ENCODE results near the gene MAST2. TPM values are rescaled to one million over a fixed set of nuclear protein-coding genes. Genes with fewer than 3 reads are reported as not detected.

Gene MAST2
- total RNA-seq, 1 experiment from 2014 or later = 41.9 TPM

DNA sequence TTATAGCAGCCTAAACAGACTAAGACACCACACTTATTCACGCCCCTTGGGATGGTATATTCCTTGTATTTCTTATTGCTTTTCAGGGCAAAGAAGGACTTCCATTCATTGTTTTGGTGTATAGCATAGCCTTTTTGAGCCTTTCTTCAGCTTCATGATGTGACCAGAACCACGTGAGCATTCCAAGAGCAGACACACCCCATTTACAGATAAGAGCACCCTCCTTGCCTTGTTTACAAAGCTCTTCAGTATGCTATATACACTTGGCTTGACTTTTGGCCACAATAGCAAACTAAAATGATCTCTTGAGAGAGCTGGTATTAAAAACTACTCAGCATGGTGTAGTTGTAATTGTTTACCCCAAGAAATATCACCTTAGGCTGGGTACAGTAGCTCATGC, 250.3 kb downstream of the MAST2 start:
- POLR2A ChIA-PET = no interaction called here
- ATAC-seq (no peak), DNase-seq (ENCODE audit: low read depth, low spot score) (no peak)
- Histone ChIP-seq H3K36me3 (ENCODE audit: control insufficient read depth in 1 of 2, insufficient read depth in 2 of 2, low read length in 2 of 2) (no peaks in the 10 kb centered on the region), H3K27me3 (ENCODE audit: insufficient read depth, low read length) (no peaks in the 10 kb centered on the region), H3K4me1 (ENCODE audit: control insufficient read depth in 1 of 2, insufficient read depth in 2 of 2, low read length in 2 of 2) (no peaks in the 10 kb centered on the region), H3K4me3 (replicated peaks in 1 of 2; ENCODE audit: low read depth in 1 of 2, low read length in 2 of 2) (no peak overlapping the region), H3K79me2 (ENCODE audit: insufficient read depth, low read length) (no peaks in the 10 kb centered on the region), H4K20me1 (ENCODE audit: insufficient read depth) (no peaks in the 10 kb centered on the region), H3K9ac (ENCODE audit: low read length) (no peak overlapping the region), H3K9me3 (ENCODE audit: control insufficient read depth in 1 of 2, insufficient read depth in 1 of 2, low read depth in 1 of 2, low read length in 2 of 2) (no peaks in the 10 kb centered on the region), H3K27ac (ENCODE audit: low read depth, low read length) (no peak overlapping the region), H3K4me2 (ENCODE audit: low read length) (no peak overlapping the region), H3K9me2 (ENCODE audit: insufficient read depth) (no peaks in the 10 kb centered on the region), H2AFZ (ENCODE audit: low read depth, low read length, poor library complexity, severe bottlenecking) (no peak overlapping the region)
- intact Hi-C loops (cut with micrococcal nuclease) = no loop called here
- CTCF ChIA-PET = no interaction called here
- BruUV-seq (replicated peaks) = no TSS peak
- RAD21 ChIA-PET (ENCODE audit: low non-redundant PET in 1 of 2, low total read pairs in 2 of 2, uncharacterized antibody in 2 of 2, unreplicated experiment in 2 of 2) = no interaction called here
- TF ChIP-seq TCF7L2 (IDR thresholded peaks at IDR 0.05; ENCODE audit: borderline replicate concordance, extremely low read depth, insufficient read depth, insufficient read length) (no peak), ZNF274 (IDR thresholded peaks at IDR 0.05; ENCODE audit: low read depth, low read length) (no peak), ELF1 (IDR thresholded peaks at IDR 0.05; ENCODE audit: borderline replicate concordance, low read depth) (no peak), EGR1 (IDR thresholded peaks at IDR 0.05; ENCODE audit: low read depth) (no peak), JUND (IDR thresholded peaks at IDR 0.05) (no peak), CEBPB (IDR thresholded peaks at IDR 0.05; ENCODE audit: low read depth) (no peak), ZFX (IDR thresholded peaks at IDR 0.05) (no peak), RAD21 (IDR thresholded peaks at IDR 0.05; ENCODE audit: low read depth) (no peak), YY1 (IDR thresholded peaks at IDR 0.05; ENCODE audit: extremely low read depth, insufficient replicate concordance, low read depth, low read length) (no peak), EZH2phosphoT487 (IDR thresholded peaks at IDR 0.05; ENCODE audit: borderline replicate concordance) (no peak), EZH2 (IDR thresholded peaks at IDR 0.05) (no peak), SRF (IDR thresholded peaks at IDR 0.05; ENCODE audit: low read depth) (no peak), POLR2A (IDR thresholded peaks at IDR 0.05; ENCODE audit: borderline replicate concordance, extremely low read depth, insufficient read depth, insufficient read length) (no peak)
- TF ChIP-seq, protein P1, sequence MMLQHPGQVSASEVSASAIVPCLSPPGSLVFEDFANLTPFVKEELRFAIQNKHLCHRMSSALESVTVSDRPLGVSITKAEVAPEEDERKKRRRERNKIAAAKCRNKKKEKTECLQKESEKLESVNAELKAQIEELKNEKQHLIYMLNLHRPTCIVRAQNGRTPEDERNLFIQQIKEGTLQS (IDR thresholded peaks at IDR 0.05) = no peak
- TF ChIP-seq, protein P2, sequence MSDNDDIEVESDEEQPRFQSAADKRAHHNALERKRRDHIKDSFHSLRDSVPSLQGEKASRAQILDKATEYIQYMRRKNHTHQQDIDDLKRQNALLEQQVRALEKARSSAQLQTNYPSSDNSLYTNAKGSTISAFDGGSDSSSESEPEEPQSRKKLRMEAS (IDR thresholded peaks at IDR 0.05) = no peak
- TF ChIP-seq, protein P3, sequence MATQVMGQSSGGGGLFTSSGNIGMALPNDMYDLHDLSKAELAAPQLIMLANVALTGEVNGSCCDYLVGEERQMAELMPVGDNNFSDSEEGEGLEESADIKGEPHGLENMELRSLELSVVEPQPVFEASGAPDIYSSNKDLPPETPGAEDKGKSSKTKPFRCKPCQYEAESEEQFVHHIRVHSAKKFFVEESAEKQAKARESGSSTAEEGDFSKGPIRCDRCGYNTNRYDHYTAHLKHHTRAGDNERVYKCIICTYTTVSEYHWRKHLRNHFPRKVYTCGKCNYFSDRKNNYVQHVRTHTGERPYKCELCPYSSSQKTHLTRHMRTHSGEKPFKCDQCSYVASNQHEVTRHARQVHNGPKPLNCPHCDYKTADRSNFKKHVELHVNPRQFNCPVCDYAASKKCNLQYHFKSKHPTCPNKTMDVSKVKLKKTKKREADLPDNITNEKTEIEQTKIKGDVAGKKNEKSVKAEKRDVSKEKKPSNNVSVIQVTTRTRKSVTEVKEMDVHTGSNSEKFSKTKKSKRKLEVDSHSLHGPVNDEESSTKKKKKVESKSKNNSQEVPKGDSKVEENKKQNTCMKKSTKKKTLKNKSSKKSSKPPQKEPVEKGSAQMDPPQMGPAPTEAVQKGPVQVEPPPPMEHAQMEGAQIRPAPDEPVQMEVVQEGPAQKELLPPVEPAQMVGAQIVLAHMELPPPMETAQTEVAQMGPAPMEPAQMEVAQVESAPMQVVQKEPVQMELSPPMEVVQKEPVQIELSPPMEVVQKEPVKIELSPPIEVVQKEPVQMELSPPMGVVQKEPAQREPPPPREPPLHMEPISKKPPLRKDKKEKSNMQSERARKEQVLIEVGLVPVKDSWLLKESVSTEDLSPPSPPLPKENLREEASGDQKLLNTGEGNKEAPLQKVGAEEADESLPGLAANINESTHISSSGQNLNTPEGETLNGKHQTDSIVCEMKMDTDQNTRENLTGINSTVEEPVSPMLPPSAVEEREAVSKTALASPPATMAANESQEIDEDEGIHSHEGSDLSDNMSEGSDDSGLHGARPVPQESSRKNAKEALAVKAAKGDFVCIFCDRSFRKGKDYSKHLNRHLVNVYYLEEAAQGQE (IDR thresholded peaks at IDR 0.05; ENCODE audit: low read depth) = no peak
